KBM-7 (cell line): ENCODE measurements around the gene ARSB.
"Not testable (repeated sequence)": the region's sequence is repeated elsewhere in the genome, so short reads cannot be mapped to it uniquely, and the experiment has no call there.

Experiments
- DNase-seq: peaks from one replicate; pipeline ENCODE4 v3.0.0-alpha.2; 2015
- in situ Hi-C: fragments of 300-500 bp; cut with MboI; formaldehyde crosslinking; loops from 2 replicates; pipeline ENCODE4 v1.14.3; 2020; ENCODE audit warnings: low sequenced_read_pairs, low pct_unique_long_range_greater_than_20kb, mixed read lengths

ARSB gene

GRCh38 chr5:78912085-78912771, 72.9 kb downstream of the ARSB start:
- no peak for DNase-seq
- in situ Hi-C loops: no loop called here

DNA sequence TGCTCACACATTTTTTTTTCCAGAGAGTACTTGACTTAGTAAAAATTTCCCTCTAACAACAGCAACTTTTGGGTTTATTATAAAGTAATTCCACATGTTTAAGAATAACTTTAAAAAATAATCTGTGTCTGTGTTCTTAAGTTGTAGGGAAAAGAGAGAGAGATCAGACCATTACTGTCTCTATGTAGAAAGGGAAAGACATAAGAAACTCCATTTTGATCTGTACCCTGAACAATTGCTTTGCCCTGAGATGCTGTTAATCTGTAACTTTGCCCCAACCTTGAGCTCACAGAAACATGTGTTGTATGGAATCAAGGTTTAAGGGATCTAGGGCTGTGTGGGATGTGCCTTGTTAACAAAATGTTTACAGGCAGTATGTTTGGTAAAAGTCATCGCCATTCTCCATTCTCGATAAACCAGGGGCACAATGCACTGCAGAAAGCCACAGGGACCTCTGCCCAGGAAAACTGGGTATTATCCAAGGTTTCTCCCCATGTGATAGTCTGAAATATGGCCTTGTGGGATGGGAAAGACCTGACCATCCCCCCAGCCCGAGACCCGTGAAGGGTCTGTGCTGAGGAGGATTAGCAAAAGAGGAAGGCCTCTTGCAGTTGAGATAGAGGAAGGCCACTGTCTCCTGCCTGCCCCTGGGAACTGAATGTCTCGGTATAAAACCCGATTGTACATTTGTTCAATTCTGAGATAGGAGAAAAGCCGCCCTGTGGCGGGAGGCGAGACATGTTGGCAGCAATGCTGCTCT, 75.7 kb downstream of the ARSB start:
- peak; percentile 61 for DNase-seq
- in situ Hi-C loops: not testable (repeated sequence)

DNA sequence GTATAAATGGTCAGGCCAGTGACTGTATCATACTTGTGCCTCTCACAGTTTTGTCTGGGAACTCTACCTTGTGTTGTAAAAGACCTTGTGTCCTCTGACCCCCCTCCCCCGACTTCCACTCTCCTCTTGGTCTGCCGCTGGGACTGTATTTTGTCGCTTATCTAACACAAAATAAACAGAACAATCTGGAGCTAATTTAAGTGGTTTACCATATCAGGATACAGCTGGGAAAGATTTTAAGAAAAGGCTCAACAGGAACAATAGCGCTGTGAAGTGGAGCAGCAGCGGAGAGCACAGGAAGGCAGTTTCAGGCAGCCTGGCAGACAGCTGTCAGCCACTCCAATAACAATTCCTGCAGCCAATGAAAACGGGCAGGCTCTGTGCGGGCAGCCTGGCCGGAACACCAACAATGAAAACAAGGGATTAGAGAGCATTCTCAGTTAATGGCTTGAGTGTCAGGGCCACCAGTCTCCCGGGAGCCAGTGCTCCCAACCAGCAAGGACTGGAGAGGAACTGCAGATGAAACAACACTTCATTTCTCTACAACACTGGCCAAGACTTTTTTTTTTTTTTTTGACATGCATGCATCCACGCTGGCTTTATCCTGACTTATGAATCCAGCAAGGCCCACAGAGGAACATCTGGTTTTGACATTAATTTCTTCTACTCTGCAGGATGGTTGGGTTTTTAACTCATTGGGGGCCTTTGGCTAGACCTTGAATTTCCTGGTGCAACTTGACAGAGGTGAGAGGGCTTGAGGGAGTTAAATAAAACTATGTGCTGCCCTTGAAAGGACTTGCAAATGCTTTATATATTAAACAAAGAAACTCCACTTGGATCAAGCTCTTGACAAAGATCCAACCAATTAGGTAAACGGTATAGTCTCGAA, 76.7 kb downstream of the ARSB start:
- peak; percentile 92 for DNase-seq
- in situ Hi-C loops: no loop called here

- peak; percentile 87 for DNase-seq
- in situ Hi-C loops: no loop called here
Measured at GRCh38 chr5:78907255-78907891, 77.7 kb downstream of the ARSB start.

DNA sequence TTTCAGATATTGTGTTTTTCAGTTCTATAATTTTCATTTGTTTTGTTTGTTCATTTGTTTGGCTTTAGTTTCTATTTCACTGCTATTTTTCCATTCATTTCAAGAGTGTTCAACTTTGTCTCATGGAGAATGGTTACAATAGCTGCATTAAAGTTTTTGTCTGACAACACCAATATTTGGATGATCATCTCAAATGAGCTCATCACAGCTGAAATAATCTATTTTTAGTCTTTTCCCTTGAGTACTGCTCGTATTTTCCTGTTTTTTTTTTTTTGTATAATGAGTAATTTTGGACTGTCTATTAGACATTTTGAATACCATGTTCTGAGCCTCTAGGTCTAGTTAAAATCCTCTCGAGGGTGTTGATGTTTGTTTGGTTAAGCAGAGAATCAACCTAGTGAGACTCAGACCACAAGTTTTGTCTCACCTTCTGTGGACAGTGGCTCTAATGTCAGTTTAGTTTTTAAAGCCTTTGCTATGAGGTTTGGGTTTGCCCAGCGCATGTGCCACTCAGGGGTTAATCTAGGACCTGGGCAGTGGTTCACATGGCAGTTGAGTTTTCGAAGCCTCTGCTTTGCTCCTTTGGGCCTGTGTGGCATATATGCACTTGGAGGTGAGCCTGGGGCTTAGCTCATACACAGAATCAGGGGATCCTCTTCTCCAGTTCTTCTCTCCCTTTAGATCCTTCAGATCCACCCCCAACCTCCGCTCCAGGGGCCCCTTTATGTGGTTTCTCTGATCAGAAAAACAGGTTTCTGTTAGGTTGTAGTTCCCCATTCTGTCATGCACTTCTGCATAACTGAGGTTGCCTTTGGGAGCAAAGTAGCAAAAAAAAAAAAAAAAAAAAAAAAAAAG, 79.8 kb downstream of the ARSB start:
- peak; percentile 95 for DNase-seq
- in situ Hi-C loops: no loop called here

- no peak for DNase-seq
- in situ Hi-C loops: no loop called here
Measured at GRCh38 chr5:78903861-78904260, 81.2 kb downstream of the ARSB start.

- no peak for DNase-seq
Measured at GRCh38 chr5:78903353-78903752, 81.8 kb downstream of the ARSB start.

DNA sequence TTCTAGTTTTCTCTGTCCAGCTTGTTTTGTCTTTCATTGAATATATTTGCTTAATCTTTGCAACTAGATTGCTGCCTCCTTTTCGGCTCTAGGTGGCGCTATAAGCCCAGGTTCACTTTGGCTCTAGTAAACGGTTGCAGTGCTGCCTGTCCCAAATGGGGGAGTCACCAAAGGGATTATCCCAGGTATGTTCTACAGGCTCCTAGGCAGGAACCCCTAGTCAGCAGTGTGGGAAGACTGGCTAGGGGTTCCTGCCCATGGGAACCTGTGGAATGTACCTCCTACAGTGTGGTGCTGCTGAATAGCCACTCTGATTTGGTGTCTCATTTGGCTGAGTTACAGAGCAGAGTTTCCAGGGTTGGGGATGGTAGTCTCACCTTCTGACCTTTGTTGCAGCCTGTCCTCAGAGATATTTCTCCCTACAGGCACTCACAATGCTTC, 85.2 kb downstream of the ARSB start:
- DNase-seq: peak; percentile 83
- in situ Hi-C loops: loop anchor here (25.0 kb wide), 1 partner anchor 363 kb away; no protein-coding TSS in a partner anchor

More at GRCh38 chr5:78903353-78903752, 81.8 kb downstream of the ARSB start:
- in situ Hi-C loops: no loop called here

DNA sequence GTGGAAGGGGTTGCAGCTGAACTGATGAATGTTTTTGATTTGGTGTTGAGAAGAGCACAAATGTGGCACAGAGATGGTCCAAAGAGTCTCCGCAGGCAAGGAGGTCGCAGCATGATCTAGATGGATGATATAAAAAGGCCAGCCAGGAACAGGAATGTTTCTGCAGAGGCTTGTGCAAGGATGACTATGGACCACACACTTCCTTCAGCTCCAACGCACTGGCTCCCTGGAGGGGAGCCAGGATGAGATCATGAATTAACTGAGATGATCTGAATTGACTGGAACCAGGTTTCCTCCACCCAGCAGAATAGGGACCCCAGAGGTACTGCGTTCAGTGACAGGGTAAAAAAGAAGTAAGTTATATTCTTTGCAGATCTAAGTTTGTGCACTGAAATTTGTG, 89.0 kb downstream of the ARSB start:
- DNase-seq: no peak
- in situ Hi-C loops: loop anchor here (25.0 kb wide), 1 partner anchor 359 kb away; no protein-coding TSS in a partner anchor

GRCh38 chr5:78895616-78896015, 89.5 kb downstream of the ARSB start:
- no peak for DNase-seq
- in situ Hi-C loops: loop anchor here (25.0 kb wide), 1 partner anchor 358 kb away; no protein-coding TSS in a partner anchor

DNA sequence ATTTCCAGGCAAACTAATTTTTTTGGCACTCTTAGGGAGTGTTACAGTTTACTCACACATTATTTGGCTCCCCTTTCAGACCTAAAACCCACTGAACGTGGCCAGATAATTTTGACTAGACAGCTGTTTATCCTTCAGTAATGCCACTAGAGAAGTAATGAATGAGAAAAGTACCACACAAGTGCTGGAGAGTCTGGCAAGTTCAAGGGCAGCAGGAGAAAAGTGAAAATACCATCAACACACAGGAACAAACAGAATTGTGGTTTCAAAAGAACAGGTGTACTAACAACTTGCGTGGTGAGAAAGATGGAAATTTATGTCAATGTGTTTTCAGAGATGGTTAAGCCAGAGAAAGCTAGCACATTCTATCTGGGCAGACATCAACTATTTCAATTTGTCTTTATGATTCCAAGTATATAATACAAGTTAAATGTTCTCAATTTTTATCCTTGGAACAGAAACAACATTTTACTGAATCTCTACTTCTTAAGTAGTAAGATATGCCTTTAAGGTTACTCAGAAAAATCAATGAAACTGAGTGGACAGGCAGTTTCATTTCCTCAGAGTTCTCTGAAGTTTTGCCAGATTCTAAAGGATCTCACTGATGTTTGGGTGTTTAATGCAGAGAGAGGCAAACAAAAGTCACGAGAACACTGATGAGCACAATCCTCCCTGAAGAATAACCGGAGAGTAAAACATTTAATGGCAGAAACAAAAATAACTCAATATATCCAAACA, 91.0 kb downstream of the ARSB start:
- in situ Hi-C loops: loop anchor here (25.0 kb wide), 1 partner anchor 357 kb away; no protein-coding TSS in a partner anchor
- DNase-seq: no peak

GRCh38 chr5:78890667-78891379, 94.3 kb downstream of the ARSB start:
- no peak for DNase-seq
- in situ Hi-C loops: loop anchor here (25.0 kb wide), 1 partner anchor 354 kb away; no protein-coding TSS in a partner anchor

DNA sequence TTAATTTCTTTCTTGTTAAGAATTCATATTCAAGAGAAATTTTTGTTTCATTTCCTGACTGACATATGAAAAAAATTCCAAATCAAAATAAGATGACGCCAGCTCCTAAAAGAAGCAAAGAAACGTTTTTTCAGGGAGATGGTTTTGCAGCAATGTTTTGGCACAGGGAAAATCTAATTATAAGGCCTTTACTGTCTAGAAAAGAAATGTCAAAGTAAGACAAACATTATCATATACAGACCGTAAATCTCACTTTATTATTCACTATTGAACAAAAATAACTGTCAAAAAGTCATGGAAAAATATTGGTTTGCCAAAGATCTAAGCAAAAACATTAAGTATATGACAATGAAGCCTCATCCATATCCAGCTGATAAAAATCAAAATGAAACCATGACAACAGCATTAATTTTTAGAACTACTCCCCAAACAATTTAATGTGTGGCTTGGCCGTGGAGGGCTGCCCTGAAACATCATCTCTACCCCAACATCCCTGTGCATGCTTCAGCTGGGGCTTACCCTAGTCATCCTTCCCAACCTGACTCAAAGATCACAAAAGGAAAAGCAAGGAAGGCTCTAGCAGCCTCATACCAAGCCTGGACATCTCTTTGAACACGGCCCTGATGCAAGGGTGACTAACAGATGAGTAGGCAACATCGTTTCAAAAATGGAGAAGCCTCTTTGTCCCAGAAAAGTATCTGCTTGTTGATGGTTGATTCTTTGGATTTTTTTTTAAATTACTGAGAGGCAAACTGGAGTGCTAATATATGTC, 95.6 kb downstream of the ARSB start:
- in situ Hi-C loops: loop anchor here (25.0 kb wide), 1 partner anchor 352 kb away; no protein-coding TSS in a partner anchor
- no peak for DNase-seq

DNA sequence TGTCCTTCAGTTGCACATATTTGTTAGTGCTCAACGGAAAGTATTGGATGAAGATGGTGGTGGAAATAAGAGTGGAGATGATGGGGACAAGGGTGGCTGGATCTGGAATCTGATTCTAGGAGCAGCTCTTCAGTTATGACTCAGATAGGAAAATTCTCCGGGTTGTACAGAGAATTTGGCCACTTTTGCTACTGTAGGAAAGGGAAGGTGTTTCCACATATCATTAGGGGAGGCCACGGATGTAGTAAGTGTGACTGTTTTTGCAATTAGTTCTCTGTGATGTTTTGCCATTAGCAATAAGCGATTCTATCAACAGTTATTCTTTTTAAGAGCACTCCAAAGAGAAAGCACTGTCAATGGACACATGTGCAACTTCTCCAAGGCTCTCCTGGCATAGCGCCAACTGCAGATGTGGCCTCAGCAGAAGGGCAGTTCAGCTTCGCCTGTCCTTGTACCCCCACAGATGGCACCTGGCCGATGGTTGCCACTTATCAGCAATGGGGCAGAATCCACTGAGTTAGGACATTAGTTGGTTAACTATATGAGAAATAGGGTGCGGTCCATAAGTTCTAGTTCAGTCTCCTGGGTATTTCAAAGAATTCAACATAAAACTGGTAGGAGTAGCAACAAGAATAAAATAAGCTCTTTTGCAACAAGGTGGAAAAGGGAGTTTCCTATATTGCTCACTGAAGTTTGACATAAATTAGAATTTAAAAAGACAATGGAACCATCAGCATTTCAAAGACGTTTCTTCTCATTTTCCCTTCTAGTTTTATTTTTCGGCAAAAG, 96.3 kb downstream of the ARSB start:
- in situ Hi-C loops: loop anchor here (25.0 kb wide), 1 partner anchor 351 kb away; no protein-coding TSS in a partner anchor
- DNase-seq: no peak
